Measurements from ENCODE around the gene KSR2.

DNA sequence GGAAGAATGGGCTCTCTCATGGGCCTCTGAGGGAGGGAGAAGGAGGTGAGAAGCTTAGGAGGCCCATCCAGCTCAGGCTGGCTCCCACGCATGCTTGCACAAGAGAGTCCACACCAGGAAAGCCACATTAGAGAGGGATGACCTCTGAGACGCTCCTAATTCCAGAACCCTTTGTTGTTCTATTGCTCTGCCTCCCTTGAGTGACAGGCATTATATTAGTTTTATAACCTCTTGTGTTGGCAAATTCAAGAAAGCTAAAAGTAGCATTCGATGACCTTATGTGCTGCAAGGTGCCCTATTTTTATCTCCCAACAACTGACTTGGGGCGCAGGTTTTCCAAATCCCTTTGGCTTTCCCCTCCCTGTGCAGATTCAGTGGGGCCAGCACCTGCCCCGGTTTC lies 190.1 kb downstream of the KSR2 start:
- TF ChIP-seq, protein P1, sequence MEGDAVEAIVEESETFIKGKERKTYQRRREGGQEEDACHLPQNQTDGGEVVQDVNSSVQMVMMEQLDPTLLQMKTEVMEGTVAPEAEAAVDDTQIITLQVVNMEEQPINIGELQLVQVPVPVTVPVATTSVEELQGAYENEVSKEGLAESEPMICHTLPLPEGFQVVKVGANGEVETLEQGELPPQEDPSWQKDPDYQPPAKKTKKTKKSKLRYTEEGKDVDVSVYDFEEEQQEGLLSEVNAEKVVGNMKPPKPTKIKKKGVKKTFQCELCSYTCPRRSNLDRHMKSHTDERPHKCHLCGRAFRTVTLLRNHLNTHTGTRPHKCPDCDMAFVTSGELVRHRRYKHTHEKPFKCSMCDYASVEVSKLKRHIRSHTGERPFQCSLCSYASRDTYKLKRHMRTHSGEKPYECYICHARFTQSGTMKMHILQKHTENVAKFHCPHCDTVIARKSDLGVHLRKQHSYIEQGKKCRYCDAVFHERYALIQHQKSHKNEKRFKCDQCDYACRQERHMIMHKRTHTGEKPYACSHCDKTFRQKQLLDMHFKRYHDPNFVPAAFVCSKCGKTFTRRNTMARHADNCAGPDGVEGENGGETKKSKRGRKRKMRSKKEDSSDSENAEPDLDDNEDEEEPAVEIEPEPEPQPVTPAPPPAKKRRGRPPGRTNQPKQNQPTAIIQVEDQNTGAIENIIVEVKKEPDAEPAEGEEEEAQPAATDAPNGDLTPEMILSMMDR (IDR thresholded peaks at IDR 0.05), result no peak
- no peak for TF ChIP-seq POLR2A (IDR thresholded peaks at IDR 0.05; ENCODE audit: low read depth)
